ENCODE measurements around the gene PADI3. TPM values are rescaled to one million over a fixed set of nuclear protein-coding genes. Genes with fewer than 3 reads are reported as not detected.

PADI3 gene
- total and polyA plus RNA-seq, 3 donors from 2014 or later: 0.63 to 1.2 (median 0.80) TPM

DNA sequence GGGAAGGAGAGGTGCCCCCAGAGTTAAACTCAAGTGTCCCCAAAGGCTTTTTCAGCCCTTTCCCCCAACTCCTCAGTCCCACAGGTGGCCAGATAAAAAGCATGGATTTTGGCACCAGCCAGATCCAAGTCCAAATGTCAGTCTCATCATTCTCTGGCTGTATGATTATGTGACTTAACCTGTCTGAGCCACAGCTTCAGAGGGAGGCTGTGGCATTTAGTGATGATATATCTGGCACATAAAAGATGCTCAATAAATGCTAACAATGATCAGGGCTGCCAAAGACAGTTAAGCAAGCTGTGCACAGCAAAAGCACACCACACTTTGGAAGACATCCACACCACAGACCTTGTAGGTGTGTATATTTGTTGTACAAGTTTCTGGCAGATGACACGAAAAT is 5.6 kb upstream of the PADI3 start:
- H3K27ac ChIP-seq: no peak overlapping the region
- TF ChIP-seq, protein P1, sequence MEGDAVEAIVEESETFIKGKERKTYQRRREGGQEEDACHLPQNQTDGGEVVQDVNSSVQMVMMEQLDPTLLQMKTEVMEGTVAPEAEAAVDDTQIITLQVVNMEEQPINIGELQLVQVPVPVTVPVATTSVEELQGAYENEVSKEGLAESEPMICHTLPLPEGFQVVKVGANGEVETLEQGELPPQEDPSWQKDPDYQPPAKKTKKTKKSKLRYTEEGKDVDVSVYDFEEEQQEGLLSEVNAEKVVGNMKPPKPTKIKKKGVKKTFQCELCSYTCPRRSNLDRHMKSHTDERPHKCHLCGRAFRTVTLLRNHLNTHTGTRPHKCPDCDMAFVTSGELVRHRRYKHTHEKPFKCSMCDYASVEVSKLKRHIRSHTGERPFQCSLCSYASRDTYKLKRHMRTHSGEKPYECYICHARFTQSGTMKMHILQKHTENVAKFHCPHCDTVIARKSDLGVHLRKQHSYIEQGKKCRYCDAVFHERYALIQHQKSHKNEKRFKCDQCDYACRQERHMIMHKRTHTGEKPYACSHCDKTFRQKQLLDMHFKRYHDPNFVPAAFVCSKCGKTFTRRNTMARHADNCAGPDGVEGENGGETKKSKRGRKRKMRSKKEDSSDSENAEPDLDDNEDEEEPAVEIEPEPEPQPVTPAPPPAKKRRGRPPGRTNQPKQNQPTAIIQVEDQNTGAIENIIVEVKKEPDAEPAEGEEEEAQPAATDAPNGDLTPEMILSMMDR (IDR thresholded peaks at IDR 0.05): no peak
- no peak for TF ChIP-seq POLR2A (IDR thresholded peaks at IDR 0.05)
- WGBS, 2 donors: 72 to 78% methylated on average over 1 of the region's 1 CpG
- no peaks in the 10 kb centered on the region for H3K27me3 ChIP-seq
- intact Hi-C loops (cut with DNase I; ENCODE audit: low total_unique reads): no loop called here
- no peaks in the 10 kb centered on the region for H3K36me3 ChIP-seq (ENCODE audit: low read depth, missing control alignments)
- no peak for DNase-seq
- no peaks in the 10 kb centered on the region for H3K9me3 ChIP-seq
- no peak overlapping the region for H3K4me3 ChIP-seq
- no peaks in the 10 kb centered on the region for H3K4me1 ChIP-seq

DNA sequence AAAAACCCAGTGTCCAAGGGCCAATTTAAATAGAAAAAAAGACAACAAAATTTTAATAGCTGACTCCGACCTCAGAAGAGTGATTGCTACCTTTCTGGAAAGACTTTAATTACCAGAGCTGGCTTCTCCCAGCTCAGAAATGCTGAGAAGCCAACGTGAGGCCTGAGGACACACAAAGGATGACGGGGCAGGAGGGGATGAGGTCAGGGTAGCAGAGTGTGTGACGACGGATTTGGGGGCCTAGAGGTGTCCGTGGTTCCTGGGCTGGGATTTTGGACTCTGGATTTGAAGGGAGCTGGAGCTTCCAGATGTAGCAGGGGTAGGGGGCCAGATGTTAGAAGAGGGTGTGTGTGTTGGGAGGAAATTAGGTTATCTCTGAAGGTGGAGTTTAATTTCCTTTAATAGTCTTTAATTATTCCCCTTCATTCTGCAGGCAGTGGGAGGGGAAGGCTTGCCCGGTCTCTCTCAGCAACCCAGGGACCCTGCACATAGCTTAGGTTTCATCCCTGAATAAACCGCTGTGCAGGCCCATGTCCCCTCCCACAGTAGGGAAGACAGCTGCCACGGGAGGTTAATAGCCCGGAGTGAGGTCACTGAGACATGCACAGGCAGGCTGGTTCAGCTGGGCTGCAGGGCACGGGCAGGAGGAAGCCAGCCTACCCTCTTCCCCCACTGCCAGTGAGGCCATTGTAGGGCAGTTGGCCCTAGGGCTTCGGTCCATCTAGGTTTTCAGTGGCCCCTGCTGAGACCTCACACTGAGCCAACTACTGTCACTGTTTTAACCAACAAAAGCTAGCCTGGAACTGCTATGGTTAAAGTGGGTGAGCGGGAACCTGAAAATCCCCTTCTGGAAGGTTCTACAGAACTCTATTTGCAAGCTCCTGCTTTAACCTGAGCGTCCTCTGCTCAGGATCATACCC is 3.8 kb upstream of the PADI3 start:
- intact Hi-C loops (cut with DNase I; ENCODE audit: low total_unique reads): no loop called here
- no peak overlapping the region for H3K4me3 ChIP-seq
- no peak for DNase-seq
- no peak overlapping the region for H3K27ac ChIP-seq
- no peaks in the 10 kb centered on the region for H3K36me3 ChIP-seq (ENCODE audit: low read depth, missing control alignments)
- 81 to 84% methylated on average over 14 of the region's 14 CpGs for WGBS, 2 donors
- no peaks in the 10 kb centered on the region for H3K27me3 ChIP-seq
- H3K9me3 ChIP-seq: no peaks in the 10 kb centered on the region
- no peaks in the 10 kb centered on the region for H3K4me1 ChIP-seq
- TF ChIP-seq, protein P1 (IDR thresholded peaks at IDR 0.05): no peak
- TF ChIP-seq POLR2A (IDR thresholded peaks at IDR 0.05): no peak

DNA sequence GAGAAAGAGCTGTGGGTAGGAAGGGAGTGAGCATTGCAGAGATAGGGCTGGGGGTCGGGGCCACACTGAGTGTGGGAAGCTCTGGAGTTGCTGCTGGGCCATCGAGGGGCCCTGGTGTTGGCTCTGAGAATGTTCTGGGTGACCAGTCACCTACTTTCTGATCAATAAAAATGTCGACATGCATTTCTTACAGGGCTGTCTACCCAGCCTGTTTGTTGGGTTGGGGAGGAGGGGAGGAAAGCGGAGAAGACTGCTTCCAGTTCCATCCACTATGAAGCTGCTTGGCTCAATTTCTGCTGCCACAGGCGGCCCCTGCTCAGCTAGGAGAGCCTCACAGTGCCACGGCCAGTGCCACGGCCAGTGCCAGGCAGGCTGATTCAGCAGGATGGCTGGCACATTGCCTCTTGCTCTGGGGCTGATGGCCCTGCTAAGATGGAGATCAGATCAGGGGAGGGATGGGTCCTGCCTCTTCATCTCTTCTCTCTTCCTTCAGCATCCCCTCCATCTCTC is 3.0 kb upstream of the PADI3 start:
- Histone ChIP-seq H3K36me3 (ENCODE audit: low read depth, missing control alignments) (no peaks in the 10 kb centered on the region), H3K9me3 (no peaks in the 10 kb centered on the region), H3K27me3 (no peaks in the 10 kb centered on the region), H3K4me3 (no peak overlapping the region), H3K4me1 (no peaks in the 10 kb centered on the region), H3K27ac (no peak overlapping the region)
- DNase-seq: no peak
- no peak for TF ChIP-seq POLR2A (IDR thresholded peaks at IDR 0.05)
- TF ChIP-seq, protein P1 (IDR thresholded peaks at IDR 0.05): no peak
- 82 to 88% methylated on average over 5 to 7 of the region's 7 CpGs for WGBS, 2 donors
- intact Hi-C loops (cut with DNase I; ENCODE audit: low total_unique reads): no loop called here

DNA sequence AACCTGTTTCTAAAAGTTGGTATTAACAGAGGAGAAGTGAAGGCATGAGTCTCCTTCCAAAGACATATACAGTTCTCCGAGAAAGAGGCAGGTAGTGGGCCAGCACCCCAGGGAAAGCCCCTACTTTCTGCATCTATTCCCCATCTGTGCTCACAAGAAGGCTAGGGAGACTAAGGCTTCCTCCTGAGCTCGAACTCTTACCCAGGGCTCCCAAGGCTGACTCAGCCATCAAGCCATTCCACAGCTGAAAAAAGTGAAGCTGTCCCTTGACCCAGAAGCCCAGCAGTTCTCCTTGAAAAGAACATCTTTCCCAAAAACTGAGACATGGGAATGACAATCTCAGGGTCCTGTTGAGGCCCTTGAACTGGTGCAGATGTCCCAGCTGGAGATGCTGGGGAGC is 1.9 kb upstream of the PADI3 start:
- Histone ChIP-seq H3K27ac (no peak overlapping the region), H3K27me3 (no peaks in the 10 kb centered on the region), H3K4me1 (no peaks in the 10 kb centered on the region), H3K9me3 (no peaks in the 10 kb centered on the region), H3K36me3 (ENCODE audit: low read depth, missing control alignments) (no peaks in the 10 kb centered on the region), H3K4me3 (no peak overlapping the region)
- DNase-seq: no peak
- no peak for TF ChIP-seq POLR2A (IDR thresholded peaks at IDR 0.05)
- TF ChIP-seq, protein P1 (IDR thresholded peaks at IDR 0.05): no peak
- 88 to 90% methylated on average over 2 of the region's 2 CpGs for WGBS, 2 donors
- intact Hi-C loops (cut with DNase I; ENCODE audit: low total_unique reads): no loop called here
